ENCODE measurements around the gene C1orf115.
"Not testable (repeated sequence)": the region's sequence is repeated elsewhere in the genome, so short reads cannot be mapped to it uniquely, and the experiment has no call there.

Gene C1orf115

GRCh38 chr1:220732621-220733020, 42.5 kb downstream of the C1orf115 start:
- peaks cover 12% of the 10 kb centered on the region for H3K4me1 ChIP-seq (ENCODE audit: low read length)
- TF ChIP-seq CTCF (IDR thresholded peaks at IDR 0.05; ENCODE audit: low read depth, low read length): no peak
- no peak for TF ChIP-seq EZH2phosphoT487 (IDR thresholded peaks at IDR 0.05; ENCODE audit: low read depth)
- peak overlapping the region; percentile 91 for H2AFZ ChIP-seq (ENCODE audit: low read depth, low read length)
- no peaks in the 10 kb centered on the region for H3K79me2 ChIP-seq (ENCODE audit: low read length)
- H3K36me3 ChIP-seq (replicated peaks; ENCODE audit: low read depth, low read length): no peaks in the 10 kb centered on the region
- no peaks in the 10 kb centered on the region for H4K20me1 ChIP-seq (ENCODE audit: insufficient read depth, low read length)
- H3K4me3 ChIP-seq (ENCODE audit: low read length): peak overlapping the region; percentile 70
- no peak overlapping the region for H3K9ac ChIP-seq (ENCODE audit: low read length)
- H3K9me3 ChIP-seq (ENCODE audit: insufficient read depth, low read length): no peaks in the 10 kb centered on the region
- no peak overlapping the region for H3K27ac ChIP-seq (ENCODE audit: low read length)
- peak overlapping the region; percentile 80 for H3K4me2 ChIP-seq (ENCODE audit: low read length)
- H3K27me3 ChIP-seq (ENCODE audit: low read depth, low read length): no peaks in the 10 kb centered on the region

GRCh38 chr1:220733086-220733601, 43.0 kb downstream of the C1orf115 start:
- Histone ChIP-seq H3K4me2 (ENCODE audit: low read length) (peak overlapping the region; percentile 80), H4K20me1 (ENCODE audit: insufficient read depth, low read length) (no peaks in the 10 kb centered on the region), H3K9ac (ENCODE audit: low read length) (peak overlapping the region; percentile 59), H2AFZ (ENCODE audit: low read depth, low read length) (peak overlapping the region; percentile 100), H3K27ac (ENCODE audit: low read length) (no peak overlapping the region), H3K4me3 (ENCODE audit: low read length) (peak overlapping the region; percentile 70), H3K9me3 (ENCODE audit: insufficient read depth, low read length) (no peaks in the 10 kb centered on the region), H3K79me2 (ENCODE audit: low read length) (no peaks in the 10 kb centered on the region), H3K36me3 (replicated peaks; ENCODE audit: low read depth, low read length) (no peaks in the 10 kb centered on the region), H3K4me1 (ENCODE audit: low read length) (peaks cover 12% of the 10 kb centered on the region), H3K27me3 (ENCODE audit: low read depth, low read length) (no peaks in the 10 kb centered on the region)
- TF ChIP-seq CTCF (IDR thresholded peaks at IDR 0.05; ENCODE audit: low read depth, low read length): peak; percentile 92
- TF ChIP-seq EZH2phosphoT487 (IDR thresholded peaks at IDR 0.05; ENCODE audit: low read depth): no peak

- Histone ChIP-seq H3K9ac (ENCODE audit: low read length) (no peak overlapping the region), H3K27me3 (ENCODE audit: low read depth, low read length) (no peaks in the 10 kb centered on the region), H4K20me1 (ENCODE audit: insufficient read depth, low read length) (no peaks in the 10 kb centered on the region), H3K27ac (ENCODE audit: low read length) (no peak overlapping the region), H3K4me3 (ENCODE audit: low read length) (no peak overlapping the region), H3K4me1 (ENCODE audit: low read length) (peaks cover 12% of the 10 kb centered on the region), H3K79me2 (ENCODE audit: low read length) (no peaks in the 10 kb centered on the region), H2AFZ (ENCODE audit: low read depth, low read length) (no peak overlapping the region), H3K36me3 (replicated peaks; ENCODE audit: low read depth, low read length) (no peaks in the 10 kb centered on the region), H3K4me2 (ENCODE audit: low read length) (no peak overlapping the region), H3K9me3 (ENCODE audit: insufficient read depth, low read length) (no peaks in the 10 kb centered on the region)
- TF ChIP-seq EZH2phosphoT487 (IDR thresholded peaks at IDR 0.05; ENCODE audit: low read depth): no peak
- TF ChIP-seq CTCF (IDR thresholded peaks at IDR 0.05; ENCODE audit: low read depth, low read length): no peak
Observed at GRCh38 chr1:220734571-220735326, 44.6 kb downstream of the C1orf115 start.

GRCh38 chr1:220736283-220736682, 46.1 kb downstream of the C1orf115 start:
- H3K27me3 ChIP-seq (ENCODE audit: low read depth, low read length); H3K36me3 ChIP-seq (replicated peaks; ENCODE audit: low read depth, low read length); H3K27ac ChIP-seq (ENCODE audit: low read length); H3K9ac ChIP-seq (ENCODE audit: low read length); H3K4me2 ChIP-seq (ENCODE audit: low read length); H3K9me3 ChIP-seq (ENCODE audit: insufficient read depth, low read length); H3K79me2 ChIP-seq (ENCODE audit: low read length); H2AFZ ChIP-seq (ENCODE audit: low read depth, low read length); H3K4me3 ChIP-seq (ENCODE audit: low read length); H4K20me1 ChIP-seq (ENCODE audit: insufficient read depth, low read length): not testable (repeated sequence)
- peaks cover 12% of the 10 kb centered on the region for H3K4me1 ChIP-seq (ENCODE audit: low read length)
